LNCaP clone FGC (cell line): ENCODE data around the gene PNPLA1.
"Not testable (repeated sequence)": the region's sequence is repeated elsewhere in the genome, so short reads cannot be mapped to it uniquely, and the experiment has no call there.

ENCODE experiments used
- DNase-seq: peaks from one replicate; pipeline ENCODE4 v3.0.0-alpha.2; 2011; ENCODE audit warnings: low read depth
- H3K4me3 ChIP-seq: 2 replicates; pipeline ENCODE4 v1.5.1; 2011; ENCODE audit warnings: mild to moderate bottlenecking, low read depth, low read length, control low read depth
- CTCF ChIP-seq: IDR thresholded peaks from 2 replicates; pipeline ENCODE4 v1.5.1; 2012; ENCODE audit warnings: mild to moderate bottlenecking; ENCODE audit not compliant: control insufficient read depth, insufficient read depth; ENCODE audit errors: extremely low read depth

The PNPLA1 gene

GRCh38 chr6:36336779-36337241, 67.0 kb downstream of the PNPLA1 start, which contains the start of gene BNIP5:
BNIP5 (minus strand) TSS chr6:36336888; CDS start chr6:36330690, 6,198 bp downstream.
- no peak for TF ChIP-seq CTCF
- no peak within 1 kb of the TSS for H3K4me3 ChIP-seq
- no peak for DNase-seq

DNA sequence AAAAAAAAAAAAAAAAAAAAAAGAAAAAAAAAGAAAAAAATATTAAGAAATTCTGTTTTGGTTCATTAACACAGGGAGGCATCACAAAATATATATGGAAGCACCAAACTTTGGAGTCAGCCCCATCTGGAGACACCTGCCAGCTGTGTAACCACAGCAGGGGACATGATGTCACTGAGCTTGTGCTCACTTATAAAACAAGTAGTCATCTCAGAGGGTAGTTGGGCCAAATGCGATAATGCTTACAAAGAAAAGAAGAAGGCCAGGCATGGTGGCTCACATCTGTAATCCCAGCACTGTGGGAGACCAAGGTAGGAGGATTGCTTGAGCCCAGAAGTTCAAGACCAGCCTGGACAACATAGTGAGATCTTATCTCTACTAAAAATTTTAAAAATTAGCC, 68.0 kb downstream of the PNPLA1 start:
- DNase-seq = no peak
- TF ChIP-seq CTCF = no peak
- H3K4me3 ChIP-seq = no peak overlapping the region

- not testable (repeated sequence) for DNase-seq, H3K4me3 ChIP-seq
Measured at GRCh38 chr6:36338223-36338622, 68.4 kb downstream of the PNPLA1 start.

GRCh38 chr6:36339146-36339545, 69.3 kb downstream of the PNPLA1 start:
- no peak overlapping the region for H3K4me3 ChIP-seq
- TF ChIP-seq CTCF = no peak
- DNase-seq = no peak

DNA sequence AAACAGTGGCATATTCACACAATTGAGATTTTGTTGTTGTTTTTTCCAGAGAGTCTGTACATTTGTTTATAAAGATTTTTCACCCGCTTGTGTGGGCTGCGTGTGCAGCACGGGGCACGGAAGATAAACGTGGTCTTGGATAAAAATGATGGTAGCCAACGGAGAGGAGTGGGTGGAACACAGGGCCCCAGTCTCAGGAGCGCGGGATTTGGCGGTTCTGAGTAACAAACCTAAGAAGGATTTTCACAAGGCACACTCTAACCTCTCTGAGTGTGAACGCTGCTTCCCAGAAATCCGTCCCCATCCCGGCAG, 70.4 kb downstream of the PNPLA1 start:
- TF ChIP-seq CTCF = no peak
- no peak overlapping the region for H3K4me3 ChIP-seq
- no peak for DNase-seq

DNA sequence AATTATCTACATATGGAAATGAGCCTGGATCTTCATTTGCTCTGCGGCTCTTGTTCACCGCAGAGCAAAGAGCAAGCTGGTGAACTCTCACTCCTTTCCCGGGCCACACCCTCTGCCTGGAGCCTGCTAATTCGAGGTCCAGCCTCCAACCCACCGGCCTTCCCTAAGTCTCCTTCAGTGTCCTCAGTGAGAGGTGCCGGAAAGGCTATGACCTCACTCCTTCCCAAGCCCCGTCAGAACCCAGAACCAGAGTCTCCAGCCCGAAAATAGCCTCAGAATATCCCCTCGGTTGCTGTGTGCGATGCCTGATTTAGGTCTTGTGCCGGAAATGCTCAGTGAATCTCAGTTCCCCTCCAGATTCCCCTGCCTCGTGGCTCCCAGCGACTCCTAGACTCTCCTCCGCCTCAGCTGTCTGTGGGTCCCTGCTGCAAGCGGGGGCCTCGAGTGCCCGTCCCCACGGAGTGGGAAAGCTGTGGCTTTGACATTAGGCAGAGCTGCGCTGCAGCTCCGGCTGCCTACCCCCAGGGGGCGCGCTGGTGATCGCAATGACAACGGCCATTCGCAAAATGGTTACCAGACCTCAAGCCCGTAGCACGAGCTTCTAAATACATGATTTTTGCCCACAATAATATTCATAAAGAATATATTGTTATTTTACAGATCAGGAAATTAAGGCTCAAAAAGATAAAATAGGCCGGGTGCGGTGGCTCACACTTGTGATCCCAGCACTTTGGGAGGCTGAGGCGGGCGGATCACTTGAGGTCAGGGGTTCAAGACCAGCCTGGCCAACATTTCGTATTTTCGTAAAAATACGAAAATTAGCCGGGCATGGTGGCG, 71.0 kb downstream of the PNPLA1 start:
- DNase-seq = no peak
- peak; percentile 86 for TF ChIP-seq CTCF
- no peak overlapping the region for H3K4me3 ChIP-seq

DNA sequence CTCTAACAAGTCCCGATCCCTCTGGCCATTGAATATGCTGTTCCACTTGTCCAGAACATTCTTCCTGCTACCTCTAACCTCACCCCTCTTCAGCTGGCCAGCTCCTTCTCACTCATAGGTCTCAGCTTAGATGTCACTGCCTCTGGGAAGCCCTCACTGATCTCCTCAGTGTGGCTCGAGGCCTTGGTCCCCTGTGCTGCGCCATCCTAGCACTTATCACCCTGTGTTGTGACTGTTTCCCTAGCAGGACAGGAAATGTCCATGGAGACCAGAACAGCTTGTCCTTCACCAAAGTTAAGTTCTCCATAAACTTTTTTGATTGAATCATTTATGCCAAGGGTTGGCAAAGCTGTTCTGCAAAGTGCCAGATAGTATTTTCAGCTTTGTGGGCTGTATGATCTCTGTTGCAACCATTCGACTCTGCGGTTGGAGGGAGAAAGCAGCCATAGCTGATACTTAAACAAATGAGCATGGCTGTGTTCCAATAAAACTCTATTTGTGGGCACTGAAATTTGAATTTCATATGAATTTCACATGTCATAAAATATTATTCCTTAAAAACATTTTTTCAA, 73.3 kb downstream of the PNPLA1 start:
- no peak for TF ChIP-seq CTCF
- H3K4me3 ChIP-seq = no peak overlapping the region
- no peak for DNase-seq
